CD4-positive, CD25-positive, alpha-beta regulatory T cell (primary cell): ENCODE results near the gene UBR4. TPM values are rescaled to one million over a fixed set of nuclear protein-coding genes. Genes with fewer than 3 reads are reported as not detected.

Experiments
- ATAC-seq, 2 donors: fragments of 150-1000 bp; cut with Tn5 transposase; one replicate each; pipeline ENCODE4 v1.10.0; 2021; ENCODE audit warnings: low read depth in 2 of 2, moderate number of reproducible peaks in 2 of 2, moderate library complexity in 1 of 2
- DNase-seq, 3 donors: peaks; one replicate each; pipeline versions ENCODE4 v3.0.0 to v3.0.0-alpha.2; 2012 to 2022; ENCODE audit warnings: mixed read lengths in 1 of 3
- H3K27ac ChIP-seq: one replicate; pipeline ENCODE4 v1.7.0; 2013; ENCODE audit warnings: mild to moderate bottlenecking, low read length; ENCODE audit not compliant: insufficient read depth, poor library complexity, severe bottlenecking
- H3K27me3 ChIP-seq: one replicate; pipeline ENCODE4 v1.7.0; 2013; ENCODE audit warnings: low read length; ENCODE audit not compliant: control insufficient read depth, insufficient read depth
- H3K36me3 ChIP-seq: one replicate; pipeline ENCODE4 v1.7.0; 2013; ENCODE audit warnings: mild to moderate bottlenecking, low read length, moderate library complexity; ENCODE audit not compliant: control insufficient read depth, insufficient read depth
- H3K4me1 ChIP-seq: 2 replicates; pipeline ENCODE4 v1.7.0; 2013; ENCODE audit warnings: mild to moderate bottlenecking, low read length; ENCODE audit not compliant: insufficient read depth, control insufficient read depth, poor library complexity, severe bottlenecking
- H3K4me3 ChIP-seq: one replicate; pipeline ENCODE4 v1.7.0; 2013; ENCODE audit warnings: low read depth, mild to moderate bottlenecking, low read length, moderate library complexity
- H3K9me3 ChIP-seq, 2 experiments: 1 replicate in 1 of 2; 2 replicates in 1 of 2; pipeline ENCODE4 v1.7.0; 2013; ENCODE audit warnings: low read length in 2 of 2, mild to moderate bottlenecking in 1 of 2, moderate library complexity in 1 of 2; ENCODE audit not compliant: control insufficient read depth in 2 of 2
- H3K27ac Mint-ChIP-seq, 3 donors: one replicate each; pipeline ENCODE4 v1.8.0; 2020 to 2022; ENCODE audit warnings: mild to moderate bottlenecking in 3 of 3, mixed read lengths in 3 of 3, moderate library complexity in 2 of 3
- H3K27me3 Mint-ChIP-seq: one replicate; pipeline ENCODE4 v1.8.0; 2022; ENCODE audit warnings: mild to moderate bottlenecking, mixed read lengths
- H3K36me3 Mint-ChIP-seq: one replicate; pipeline ENCODE4 v1.8.0; 2020; ENCODE audit warnings: mixed read lengths
- H3K4me1 Mint-ChIP-seq, 4 donors: one replicate each; pipeline ENCODE4 v1.8.0; 2020 to 2022; ENCODE audit warnings: mixed read lengths in 4 of 4, mild to moderate bottlenecking in 1 of 4
- H3K4me3 Mint-ChIP-seq, 4 donors: one replicate each; pipeline ENCODE4 v1.8.0; 2020 to 2022; ENCODE audit warnings: mild to moderate bottlenecking in 4 of 4, mixed read lengths in 4 of 4, moderate library complexity in 3 of 4
- H3K9me3 Mint-ChIP-seq, 7 donors: one replicate each; pipeline ENCODE4 v1.8.0; 2020 to 2022; ENCODE audit warnings: mixed read lengths in 7 of 7, mild to moderate bottlenecking in 3 of 7, moderate library complexity in 2 of 7
- polyA plus RNA-seq, 4 donors: library from polyadenylated mRNA; unstranded; fragments of 300-500 nt; fragmentation: Illumina TruSeq; gene quantifications; one replicate each; pipeline ENCODE4 v1.2.3, GENCODE V29; 2021
- total RNA-seq: library from RNA; stranded (reverse); gene quantifications from one replicate; pipeline ENCODE4 v1.2.3, GENCODE V29; 2022

UBR4 gene
- total and polyA plus RNA-seq, 5 donors from 2014 or later = 9.9 to 173 (median 12.4) TPM

GRCh38 chr1:19166066-19166465 is 44.0 kb downstream of the UBR4 start:
- Mint-ChIP-seq H3K4me1 (peaks cover 0 to 2% (median 0%) of the 10 kb centered on the region in 4 donors), H3K4me3 (no peak overlapping the region), H3K27ac (no peak overlapping the region), H3K9me3 (no peaks in the 10 kb centered on the region), H3K27me3 (no peaks in the 10 kb centered on the region), H3K36me3 (peaks cover 80% of the 10 kb centered on the region)
- Histone ChIP-seq H3K4me1 (no peaks in the 10 kb centered on the region), H3K27me3 (no peaks in the 10 kb centered on the region), H3K36me3 (peaks cover 99% of the 10 kb centered on the region), H3K27ac (no peak overlapping the region), H3K9me3 (no peaks in the 10 kb centered on the region), H3K4me3 (no peak overlapping the region)
- DNase-seq (no peak), ATAC-seq (no peak)

- Histone ChIP-seq H3K27me3 (no peaks in the 10 kb centered on the region), H3K9me3 (no peaks in the 10 kb centered on the region)
- peak overlapping the region in 1 of 3 donors; percentile 67 for H3K27ac Mint-ChIP-seq
Measured at GRCh38 chr1:19165501-19165900, 44.6 kb downstream of the UBR4 start.

GRCh38 chr1:19164274-19165015 is 45.6 kb downstream of the UBR4 start:
- Mint-ChIP-seq H3K9me3 (no peaks in the 10 kb centered on the region), H3K36me3 (peaks cover 81% of the 10 kb centered on the region), H3K27ac (no peak overlapping the region), H3K4me1 (peaks cover 0 to 2% (median 0%) of the 10 kb centered on the region in 4 donors), H3K4me3 (no peak overlapping the region), H3K27me3 (no peaks in the 10 kb centered on the region)
- no peak for ATAC-seq
- Histone ChIP-seq H3K9me3 (no peaks in the 10 kb centered on the region), H3K4me3 (no peak overlapping the region), H3K27ac (no peak overlapping the region), H3K4me1 (no peaks in the 10 kb centered on the region), H3K36me3 (peaks cover 99% of the 10 kb centered on the region), H3K27me3 (no peaks in the 10 kb centered on the region)
- DNase-seq = no peak

More at GRCh38 chr1:19165501-19165900, 44.6 kb downstream of the UBR4 start:
- Mint-ChIP-seq H3K36me3 (peaks cover 81% of the 10 kb centered on the region), H3K9me3 (no peaks in the 10 kb centered on the region), H3K4me3 (no peak overlapping the region), H3K4me1 (peaks cover 0 to 2% (median 0%) of the 10 kb centered on the region in 4 donors), H3K27me3 (no peaks in the 10 kb centered on the region)
- no peaks in the 10 kb centered on the region for H3K4me1 ChIP-seq
- DNase-seq (no peak), ATAC-seq (no peak)
- peaks cover 99% of the 10 kb centered on the region for H3K36me3 ChIP-seq
- H3K27ac ChIP-seq = no peak overlapping the region
- no peak overlapping the region for H3K4me3 ChIP-seq

GRCh38 chr1:19163261-19163660 is 46.8 kb downstream of the UBR4 start:
- peak overlapping the region in 1 of 3 donors; percentile 59 for H3K27ac Mint-ChIP-seq
- H3K4me3 Mint-ChIP-seq = no peak overlapping the region
- no peaks in the 10 kb centered on the region for H3K9me3 Mint-ChIP-seq
- DNase-seq (no peak), ATAC-seq (no peak)
- no peak overlapping the region for H3K4me3 ChIP-seq
- no peak overlapping the region for H3K27ac ChIP-seq
- peaks cover 0 to 2% (median 0%) of the 10 kb centered on the region in 4 donors for H3K4me1 Mint-ChIP-seq
- no peaks in the 10 kb centered on the region for H3K4me1 ChIP-seq
- H3K27me3 ChIP-seq = no peaks in the 10 kb centered on the region
- no peaks in the 10 kb centered on the region for H3K27me3 Mint-ChIP-seq
- H3K9me3 ChIP-seq = no peaks in the 10 kb centered on the region
- peaks cover 75% of the 10 kb centered on the region for H3K36me3 Mint-ChIP-seq
- peaks cover 100% of the 10 kb centered on the region for H3K36me3 ChIP-seq

- Mint-ChIP-seq H3K27ac (peak overlapping the region in 1 of 3 donors; percentile 41), H3K4me3 (no peak overlapping the region), H3K9me3 (no peaks in the 10 kb centered on the region), H3K27me3 (no peaks in the 10 kb centered on the region), H3K4me1 (no peaks in the 10 kb centered on the region), H3K36me3 (peaks cover 77% of the 10 kb centered on the region)
- DNase-seq (no peak), ATAC-seq (no peak)
- Histone ChIP-seq H3K27ac (no peak overlapping the region), H3K9me3 (no peaks in the 10 kb centered on the region), H3K27me3 (no peaks in the 10 kb centered on the region), H3K4me1 (no peaks in the 10 kb centered on the region), H3K36me3 (peaks cover 100% of the 10 kb centered on the region), H3K4me3 (no peak overlapping the region)
Measured at GRCh38 chr1:19160831-19161230, 49.2 kb downstream of the UBR4 start.

GRCh38 chr1:19157653-19158052 is 52.4 kb downstream of the UBR4 start:
- Histone ChIP-seq H3K4me3 (no peak overlapping the region), H3K36me3 (peaks cover 100% of the 10 kb centered on the region), H3K27ac (no peak overlapping the region), H3K4me1 (no peaks in the 10 kb centered on the region), H3K9me3 (no peaks in the 10 kb centered on the region), H3K27me3 (no peaks in the 10 kb centered on the region)
- no peaks in the 10 kb centered on the region for H3K4me1 Mint-ChIP-seq
- no peaks in the 10 kb centered on the region for H3K27me3 Mint-ChIP-seq
- peaks cover 80% of the 10 kb centered on the region for H3K36me3 Mint-ChIP-seq
- no peak overlapping the region for H3K27ac Mint-ChIP-seq
- no peak for DNase-seq
- no peak for ATAC-seq
- H3K4me3 Mint-ChIP-seq = no peak overlapping the region
- H3K9me3 Mint-ChIP-seq = no peaks in the 10 kb centered on the region

GRCh38 chr1:19156676-19157075 is 53.4 kb downstream of the UBR4 start:
- Histone ChIP-seq H3K27me3 (no peaks in the 10 kb centered on the region), H3K9me3 (no peaks in the 10 kb centered on the region), H3K27ac (no peak overlapping the region), H3K4me3 (no peak overlapping the region), H3K36me3 (peaks cover 100% of the 10 kb centered on the region), H3K4me1 (no peaks in the 10 kb centered on the region)
- Mint-ChIP-seq H3K4me3 (no peak overlapping the region), H3K4me1 (no peaks in the 10 kb centered on the region), H3K9me3 (no peaks in the 10 kb centered on the region), H3K27ac (peak overlapping the region in 1 of 3 donors; percentile 3), H3K27me3 (no peaks in the 10 kb centered on the region), H3K36me3 (peaks cover 82% of the 10 kb centered on the region)
- DNase-seq (no peak), ATAC-seq (no peak)

- H3K27ac ChIP-seq = no peak overlapping the region
- no peak overlapping the region for H3K27ac Mint-ChIP-seq
Measured at GRCh38 chr1:19154876-19155275, 55.2 kb downstream of the UBR4 start.

More at GRCh38 chr1:19154876-19155275, 55.2 kb downstream of the UBR4 start:
- Histone ChIP-seq H3K9me3 (no peaks in the 10 kb centered on the region), H3K4me1 (no peaks in the 10 kb centered on the region), H3K4me3 (no peak overlapping the region), H3K27me3 (no peaks in the 10 kb centered on the region), H3K36me3 (peaks cover 100% of the 10 kb centered on the region)
- peaks cover 81% of the 10 kb centered on the region for H3K36me3 Mint-ChIP-seq
- DNase-seq (no peak), ATAC-seq (no peak)
- no peak overlapping the region for H3K4me3 Mint-ChIP-seq
- no peaks in the 10 kb centered on the region for H3K9me3 Mint-ChIP-seq
- H3K27me3 Mint-ChIP-seq = no peaks in the 10 kb centered on the region
- peaks cover 0 to 2% (median 0%) of the 10 kb centered on the region in 4 donors for H3K4me1 Mint-ChIP-seq
